Astrocyte (in vitro differentiated cells and primary cell): ENCODE measurements around the gene AUTS2. TPM values are rescaled to one million over a fixed set of nuclear protein-coding genes. Genes with fewer than 3 reads are reported as not detected.

Experiments used
- DNase-seq: peaks from one replicate; pipeline ENCODE4 v3.0.0-alpha.2; 2010; ENCODE audit warnings: low read depth
- FAIRE-seq: peaks from 2 replicates; lab custom pipeline; 2011; peaks lifted over from hg19 to GRCh38; lab: Jason Lieb, UNC
- H2AFZ ChIP-seq: 2 replicates; pipeline ENCODE4 v1.6.0; 2012; ENCODE audit warnings: low read depth, low read length, inconsistent platforms
- H3K27ac ChIP-seq: 2 replicates; pipeline ENCODE4 v1.5.1; 2011; ENCODE audit warnings: low read depth, low read length, inconsistent platforms
- H3K27me3 ChIP-seq: 2 replicates; pipeline ENCODE4 v1.6.0; 2011; ENCODE audit warnings: low read length, inconsistent platforms; ENCODE audit not compliant: insufficient read depth
- H3K36me3 ChIP-seq: 2 replicates; pipeline ENCODE4 v1.5.1; 2011; ENCODE audit warnings: low read length, inconsistent platforms; ENCODE audit not compliant: insufficient read depth
- H3K4me1 ChIP-seq: 2 replicates; pipeline ENCODE4 v1.5.1; 2011; ENCODE audit warnings: low read length, inconsistent platforms; ENCODE audit not compliant: insufficient read depth
- H3K4me2 ChIP-seq: 2 replicates; pipeline ENCODE4 v1.6.0; 2012; ENCODE audit warnings: low read length, inconsistent platforms
- H3K4me3 ChIP-seq: 2 replicates; pipeline ENCODE4 v1.5.1; 2011; ENCODE audit warnings: low read depth, mild to moderate bottlenecking, low read length, inconsistent platforms; ENCODE audit not compliant: insufficient read depth
- H3K79me2 ChIP-seq: 2 replicates; pipeline ENCODE4 v1.6.0; 2012; ENCODE audit warnings: mild to moderate bottlenecking, low read length, inconsistent platforms; ENCODE audit not compliant: insufficient read depth
- H3K9ac ChIP-seq: 2 replicates; pipeline ENCODE4 v1.6.0; 2012; ENCODE audit warnings: mild to moderate bottlenecking, low read length, inconsistent platforms
- H3K9me3 ChIP-seq: 2 replicates; pipeline ENCODE4 v1.5.1; 2012; ENCODE audit warnings: low read depth, mild to moderate bottlenecking, low read length, inconsistent platforms; ENCODE audit not compliant: insufficient read depth
- H4K20me1 ChIP-seq: 2 replicates; pipeline ENCODE4 v1.6.0; 2012; ENCODE audit warnings: low read length, inconsistent platforms; ENCODE audit not compliant: insufficient read depth
- H3K27ac Mint-ChIP-seq: one replicate; pipeline ENCODE4 v1.8.0; 2021; ENCODE audit warnings: mild to moderate bottlenecking, mixed read lengths; ENCODE audit not compliant: unreplicated experiment
- H3K27me3 Mint-ChIP-seq: one replicate; pipeline ENCODE4 v1.8.0; 2021; ENCODE audit warnings: low read depth, mixed read lengths; ENCODE audit not compliant: unreplicated experiment
- H3K36me3 Mint-ChIP-seq: one replicate; pipeline ENCODE4 v1.8.0; 2021; ENCODE audit warnings: low read depth, mixed read lengths; ENCODE audit not compliant: unreplicated experiment
- H3K4me1 Mint-ChIP-seq: one replicate; pipeline ENCODE4 v1.8.0; 2021; ENCODE audit warnings: low read depth, mixed read lengths; ENCODE audit not compliant: unreplicated experiment
- H3K4me3 Mint-ChIP-seq: one replicate; pipeline ENCODE4 v1.8.0; 2021; ENCODE audit warnings: mild to moderate bottlenecking, moderate library complexity, mixed read lengths; ENCODE audit not compliant: unreplicated experiment
- H3K9me3 Mint-ChIP-seq: one replicate; pipeline ENCODE4 v1.8.0; 2021; ENCODE audit warnings: mild to moderate bottlenecking, mixed read lengths; ENCODE audit not compliant: unreplicated experiment
- EZH2 ChIP-seq: IDR thresholded peaks from 2 replicates; pipeline ENCODE4 v1.6.1; 2012; ENCODE audit warnings: mild to moderate bottlenecking, low read length, inconsistent platforms; ENCODE audit not compliant: insufficient read depth
- total RNA-seq: library from RNA; stranded (reverse); gene quantifications from 2 replicates; pipeline ENCODE4 v1.2.1, GENCODE V29; 2021
- TF ChIP-seq, protein P1 (sequence below): IDR thresholded peaks from 2 replicates; pipeline ENCODE4 v1.5.1; 2011; ENCODE audit warnings: low read depth, mild to moderate bottlenecking, inconsistent platforms, low read length, moderate library complexity; ENCODE audit not compliant: insufficient read depth

Gene AUTS2
- total RNA-seq, 1 donor from 2014 or later, result 73.2 TPM

DNA sequence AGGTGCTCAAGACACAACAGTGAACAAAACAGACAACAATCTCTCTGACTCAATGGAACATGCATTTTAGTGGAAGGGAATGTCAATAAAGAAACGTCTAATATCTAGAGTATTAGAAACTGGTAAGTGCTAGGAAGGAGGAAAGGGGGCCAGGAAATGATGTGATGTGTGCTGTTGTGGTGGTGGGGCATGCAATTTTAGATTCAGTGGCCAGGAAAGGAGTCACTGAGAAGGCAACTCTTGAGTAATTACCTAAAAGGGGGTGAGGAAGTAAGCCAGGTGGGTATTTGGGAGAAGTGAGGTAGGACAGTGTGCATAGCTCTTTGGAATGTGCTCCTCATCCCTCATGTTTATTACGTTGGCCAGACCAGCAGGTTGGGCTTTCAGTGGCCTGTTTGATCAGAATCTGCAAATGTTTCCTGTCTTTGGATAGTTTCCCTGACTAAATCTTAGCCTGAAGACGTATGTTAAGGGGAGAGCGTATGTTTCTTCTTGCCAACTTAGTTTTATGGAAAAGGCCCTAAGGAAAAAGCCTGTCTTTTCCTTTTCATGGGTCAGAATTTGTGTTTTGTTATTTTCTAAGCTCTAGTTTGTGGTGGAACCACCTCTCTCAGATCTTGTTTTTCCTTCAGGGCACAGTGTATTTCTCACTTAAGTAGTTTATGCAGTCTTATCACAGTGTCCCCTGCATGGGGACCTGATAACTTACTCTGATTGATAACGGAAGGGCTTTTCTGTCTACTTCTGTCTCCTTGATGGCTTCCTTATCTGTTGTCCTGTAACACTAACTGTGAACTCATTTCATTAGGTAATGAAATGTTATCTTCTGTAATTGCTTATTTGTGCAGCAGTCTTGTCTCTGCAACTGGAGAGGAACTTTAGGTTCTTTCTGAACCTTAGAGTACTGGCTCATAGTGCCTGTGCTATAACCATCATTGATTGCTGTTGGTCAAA is 203.7 kb downstream of the AUTS2 start:
- no peak for FAIRE-seq
- no peaks in the 10 kb centered on the region for H3K27me3 ChIP-seq
- no peaks in the 10 kb centered on the region for H3K79me2 ChIP-seq
- Mint-ChIP-seq H3K4me3 (no peak overlapping the region), H3K27me3 (no peaks in the 10 kb centered on the region), H3K4me1 (peaks cover 22% of the 10 kb centered on the region), H3K36me3 (no peaks in the 10 kb centered on the region), H3K27ac (no peak overlapping the region), H3K9me3 (no peaks in the 10 kb centered on the region)
- no peak for TF ChIP-seq EZH2
- TF ChIP-seq, protein P1, sequence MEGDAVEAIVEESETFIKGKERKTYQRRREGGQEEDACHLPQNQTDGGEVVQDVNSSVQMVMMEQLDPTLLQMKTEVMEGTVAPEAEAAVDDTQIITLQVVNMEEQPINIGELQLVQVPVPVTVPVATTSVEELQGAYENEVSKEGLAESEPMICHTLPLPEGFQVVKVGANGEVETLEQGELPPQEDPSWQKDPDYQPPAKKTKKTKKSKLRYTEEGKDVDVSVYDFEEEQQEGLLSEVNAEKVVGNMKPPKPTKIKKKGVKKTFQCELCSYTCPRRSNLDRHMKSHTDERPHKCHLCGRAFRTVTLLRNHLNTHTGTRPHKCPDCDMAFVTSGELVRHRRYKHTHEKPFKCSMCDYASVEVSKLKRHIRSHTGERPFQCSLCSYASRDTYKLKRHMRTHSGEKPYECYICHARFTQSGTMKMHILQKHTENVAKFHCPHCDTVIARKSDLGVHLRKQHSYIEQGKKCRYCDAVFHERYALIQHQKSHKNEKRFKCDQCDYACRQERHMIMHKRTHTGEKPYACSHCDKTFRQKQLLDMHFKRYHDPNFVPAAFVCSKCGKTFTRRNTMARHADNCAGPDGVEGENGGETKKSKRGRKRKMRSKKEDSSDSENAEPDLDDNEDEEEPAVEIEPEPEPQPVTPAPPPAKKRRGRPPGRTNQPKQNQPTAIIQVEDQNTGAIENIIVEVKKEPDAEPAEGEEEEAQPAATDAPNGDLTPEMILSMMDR, result no peak
- H3K4me1 ChIP-seq, result no peaks in the 10 kb centered on the region
- H3K9ac ChIP-seq, result no peak overlapping the region
- no peaks in the 10 kb centered on the region for H3K36me3 ChIP-seq
- H3K9me3 ChIP-seq, result no peaks in the 10 kb centered on the region
- H3K27ac ChIP-seq, result no peak overlapping the region
- no peak overlapping the region for H2AFZ ChIP-seq
- no peak overlapping the region for H3K4me3 ChIP-seq
- H4K20me1 ChIP-seq, result peaks cover 53% of the 10 kb centered on the region
- H3K4me2 ChIP-seq, result no peak overlapping the region
- DNase-seq, result no peak

DNA sequence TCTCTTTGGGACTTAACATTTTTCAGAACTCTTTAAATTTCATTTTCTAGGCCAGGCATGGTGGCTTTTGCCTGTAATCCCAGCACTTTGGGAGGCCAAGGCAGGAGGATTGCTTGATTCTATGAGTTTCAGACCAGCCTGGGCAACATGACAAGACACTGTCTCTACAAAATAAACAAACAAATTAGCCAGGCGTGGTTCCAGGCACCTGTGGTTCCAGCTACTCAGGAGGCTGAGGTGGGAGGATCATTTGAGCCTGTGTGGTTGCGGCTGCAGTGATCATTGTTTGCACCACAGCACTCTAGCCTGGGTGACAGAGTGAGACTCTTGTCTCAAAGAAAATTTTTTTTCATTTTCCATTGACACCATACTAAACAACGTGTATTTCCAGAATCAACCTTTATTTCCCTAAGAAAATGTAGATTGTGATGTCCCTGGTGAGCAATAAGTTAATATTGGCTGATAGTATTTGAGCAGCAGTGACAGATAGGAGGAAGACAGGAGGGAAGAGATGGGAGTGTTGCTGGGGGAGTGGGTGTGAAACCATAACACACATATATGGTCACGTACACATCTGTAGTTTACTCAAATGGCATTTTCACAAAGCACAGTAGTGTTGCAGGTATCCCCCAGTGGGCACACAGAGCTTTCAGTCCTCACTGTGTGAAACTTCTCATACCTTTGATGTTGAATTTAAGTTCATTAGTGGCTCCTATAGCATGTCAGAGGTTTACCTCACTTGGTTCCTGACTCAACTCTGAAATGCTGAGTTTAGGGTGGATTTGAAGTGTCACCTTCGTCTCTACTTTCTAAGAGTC is 205.6 kb downstream of the AUTS2 start:
- H3K27ac Mint-ChIP-seq, result no peak overlapping the region
- H3K27me3 ChIP-seq, result no peaks in the 10 kb centered on the region
- H3K4me1 Mint-ChIP-seq, result peaks cover 27% of the 10 kb centered on the region
- no peak overlapping the region for H3K9ac ChIP-seq
- no peak for FAIRE-seq
- H3K4me2 ChIP-seq, result no peak overlapping the region
- H3K9me3 ChIP-seq, result no peaks in the 10 kb centered on the region
- H2AFZ ChIP-seq, result no peak overlapping the region
- H3K79me2 ChIP-seq, result no peaks in the 10 kb centered on the region
- H3K4me3 Mint-ChIP-seq, result no peak overlapping the region
- H3K9me3 Mint-ChIP-seq, result no peaks in the 10 kb centered on the region
- H4K20me1 ChIP-seq, result peaks cover 60% of the 10 kb centered on the region
- DNase-seq, result no peak
- no peaks in the 10 kb centered on the region for H3K36me3 ChIP-seq
- H3K4me3 ChIP-seq, result no peak overlapping the region
- TF ChIP-seq, protein P1, result no peak
- TF ChIP-seq EZH2, result no peak
- peaks cover 3% of the 10 kb centered on the region for H3K4me1 ChIP-seq
- H3K27me3 Mint-ChIP-seq, result no peaks in the 10 kb centered on the region
- no peaks in the 10 kb centered on the region for H3K36me3 Mint-ChIP-seq
- no peak overlapping the region for H3K27ac ChIP-seq
